ENCODE results near the gene ZSCAN16.
"Not testable (repeated sequence)": the region's sequence is repeated elsewhere in the genome, so short reads cannot be mapped to it uniquely, and the experiment has no call there.

ZSCAN16 gene

DNA sequence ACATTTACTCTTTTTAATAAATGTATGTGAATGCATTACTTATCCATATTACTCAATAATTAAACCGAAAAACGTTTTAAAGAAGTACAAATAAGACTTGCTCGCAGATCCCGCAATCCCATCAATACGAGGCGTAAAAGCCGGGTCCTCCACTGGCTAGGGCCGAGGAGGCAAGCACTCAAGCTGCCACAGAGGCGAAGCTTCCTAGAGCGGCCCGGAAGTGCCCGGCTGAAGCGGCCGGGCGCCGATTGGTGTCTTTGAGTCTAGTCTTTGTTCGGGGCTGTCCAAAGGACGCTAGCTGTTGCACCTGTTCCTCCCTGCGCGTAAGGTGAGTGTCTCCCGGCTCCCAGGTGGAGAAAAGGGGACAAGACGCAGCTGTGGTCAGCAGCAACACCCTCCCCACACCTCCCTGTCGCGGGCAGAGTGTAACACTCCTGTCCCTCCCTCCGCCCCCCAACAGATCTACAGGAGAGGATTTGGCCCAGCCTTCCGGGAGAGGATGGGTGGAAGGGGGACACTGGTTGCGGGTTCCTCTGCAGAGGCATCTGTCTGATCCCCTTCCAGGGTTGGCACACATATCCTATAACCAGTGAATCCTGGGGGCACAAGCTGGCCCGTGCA is at the start of gene ZSCAN16:
ZSCAN16 (plus strand) TSS at position 260 of the 621 bp plus-strand sequence. CDS start 835 bp downstream, outside the sequence.
- DNase-seq, result peak; percentile 40 to 52 (median 46)

DNA sequence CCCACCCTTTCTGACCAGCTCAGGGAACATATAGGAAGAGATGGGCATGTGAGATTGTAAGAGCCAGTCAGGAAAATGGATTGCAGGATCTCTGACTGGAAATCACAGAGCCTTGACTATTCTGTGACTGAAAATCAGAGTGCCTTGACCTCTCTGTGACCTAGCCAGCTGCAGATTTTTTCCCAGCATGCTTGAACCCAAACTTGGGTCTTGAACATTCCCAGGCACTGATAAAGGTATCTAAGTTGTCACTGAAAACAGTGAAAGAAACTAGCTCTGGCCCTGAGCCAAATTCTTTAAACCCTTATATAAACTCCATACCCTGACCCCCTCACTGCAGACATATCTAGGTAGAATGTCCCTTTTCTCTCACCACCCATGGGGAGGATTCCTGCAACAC is 46.4 kb upstream of the ZSCAN16 start:
- no peak for DNase-seq

DNA sequence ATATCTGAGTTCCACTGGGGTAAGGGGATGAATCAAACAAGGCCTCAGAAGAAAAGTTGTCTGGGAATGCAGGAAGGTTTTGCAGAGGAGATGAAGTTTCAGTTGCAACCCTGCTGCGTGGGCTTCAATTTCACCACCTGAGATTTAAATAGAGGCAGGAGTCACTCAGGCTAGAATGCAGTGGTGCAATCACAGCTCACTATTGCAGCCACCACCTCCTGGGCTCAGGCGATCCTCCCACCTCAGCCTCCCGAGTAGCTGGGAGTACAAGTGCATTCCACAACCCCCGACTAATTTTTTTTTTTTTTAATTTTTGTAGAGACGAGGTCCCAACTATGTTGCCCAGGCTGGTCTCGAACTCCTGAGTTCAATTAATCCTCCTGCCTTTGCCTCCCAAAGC is 45.6 kb upstream of the ZSCAN16 start:
- no peak for DNase-seq

DNA sequence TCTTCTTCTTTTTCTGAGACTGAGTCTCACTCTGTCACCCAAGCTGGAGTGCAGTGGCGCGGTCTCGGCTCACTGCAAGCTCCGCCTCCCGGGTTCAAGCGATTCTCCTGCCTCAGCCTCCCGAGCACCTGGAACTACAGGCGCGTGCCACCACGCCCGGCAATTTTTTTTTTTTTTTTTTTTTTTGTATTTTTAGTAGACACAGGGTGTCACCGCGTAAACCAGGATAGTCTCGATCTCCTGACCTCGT is 44.1 kb upstream of the ZSCAN16 start, which contains the start of gene ZNF165:
ZNF165 (plus strand) TSS at position 188 of the 250 bp plus-strand sequence. CDS start 4,913 bp downstream, outside the sequence.
- DNase-seq, result not testable (repeated sequence)

DNA sequence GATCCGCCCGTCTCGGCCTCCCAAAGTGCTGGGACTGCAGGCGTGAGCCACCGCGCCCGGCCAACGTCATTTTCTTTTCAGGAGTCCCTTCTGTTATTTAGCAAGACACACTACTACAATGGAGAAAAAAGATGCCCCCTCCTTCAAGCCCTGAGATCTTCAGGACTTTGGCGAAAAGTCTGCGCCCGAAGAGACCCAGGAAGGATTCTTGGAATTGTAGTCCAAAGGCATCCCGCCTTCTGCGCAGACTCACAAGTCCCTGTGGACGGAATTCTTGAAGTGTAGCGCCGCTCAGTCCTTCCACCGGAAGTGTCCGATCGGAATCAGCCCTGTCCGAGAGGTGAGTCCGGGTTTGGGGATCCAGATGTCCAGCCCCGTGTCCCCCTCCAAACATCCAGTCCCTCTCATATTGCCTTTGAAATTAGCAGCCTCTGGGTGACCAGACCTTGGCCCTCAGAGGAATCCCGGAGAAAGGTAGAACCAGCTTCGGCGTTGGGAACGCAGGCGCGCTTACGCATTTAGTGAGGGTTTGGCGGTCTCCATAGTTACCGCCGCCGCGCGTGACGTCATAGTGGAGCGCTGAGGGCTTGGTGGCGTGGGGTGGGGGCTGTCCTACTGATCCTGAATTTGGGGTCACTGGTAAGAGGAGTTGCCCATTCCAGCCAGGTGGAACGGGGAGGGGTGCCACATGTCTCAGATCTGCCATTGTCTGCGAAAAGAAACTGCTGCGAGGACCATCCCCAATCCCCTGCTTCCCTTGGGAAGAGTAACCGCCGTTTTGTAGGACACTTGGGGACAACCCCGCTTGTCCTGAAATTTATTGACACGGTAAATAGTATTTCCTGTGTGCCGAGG is 43.6 kb upstream of the ZSCAN16 start:
- DNase-seq, result peak; percentile 76 to 90 (median 79)

DNA sequence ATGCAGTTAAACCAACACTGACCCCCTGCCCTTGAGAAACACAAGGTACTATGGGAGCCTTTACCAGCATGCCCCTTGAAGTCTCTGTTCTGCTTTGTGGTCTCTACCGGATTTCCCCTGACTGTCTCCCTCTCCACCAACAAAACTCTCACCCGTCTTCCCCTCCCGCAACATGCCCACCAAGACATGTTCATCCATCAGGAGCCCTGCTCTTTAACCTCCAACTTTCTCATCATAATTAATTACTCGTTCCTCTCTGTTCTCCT is 43.0 kb upstream of the ZSCAN16 start:
- DNase-seq, result no peak

DNA sequence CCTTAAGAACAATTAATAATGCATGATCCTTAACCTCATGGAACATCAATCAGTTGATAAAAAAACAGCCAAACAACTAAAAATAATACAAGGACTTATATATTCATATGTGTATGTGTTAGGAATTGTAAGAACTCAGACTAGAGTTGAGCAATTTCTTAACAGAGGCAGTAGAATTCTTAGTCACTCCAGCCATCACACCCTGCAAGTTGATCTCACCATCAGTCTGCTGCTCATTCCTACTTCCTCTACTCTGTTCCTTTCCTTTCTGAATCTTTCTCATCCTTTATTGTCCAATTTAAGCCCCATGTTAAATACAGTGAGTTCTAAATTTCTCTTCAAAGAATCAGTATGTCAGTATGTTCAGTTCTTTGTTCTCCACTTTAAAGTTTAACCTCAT is 41.5 kb upstream of the ZSCAN16 start:
- DNase-seq, result no peak

DNA sequence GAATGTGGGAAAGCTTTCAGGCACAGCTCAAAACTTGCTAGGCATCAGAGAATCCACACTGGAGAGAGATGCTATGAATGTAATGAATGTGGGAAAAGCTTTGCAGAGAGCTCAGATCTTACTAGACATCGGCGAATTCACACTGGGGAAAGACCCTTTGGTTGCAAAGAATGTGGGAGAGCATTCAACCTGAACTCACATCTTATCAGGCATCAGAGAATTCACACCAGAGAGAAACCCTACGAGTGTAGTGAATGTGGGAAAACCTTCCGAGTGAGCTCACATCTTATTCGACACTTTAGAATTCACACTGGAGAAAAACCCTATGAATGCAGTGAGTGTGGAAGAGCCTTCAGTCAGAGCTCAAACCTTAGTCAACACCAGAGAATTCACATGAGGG is 35.4 kb upstream of the ZSCAN16 start:
- no peak for DNase-seq

DNA sequence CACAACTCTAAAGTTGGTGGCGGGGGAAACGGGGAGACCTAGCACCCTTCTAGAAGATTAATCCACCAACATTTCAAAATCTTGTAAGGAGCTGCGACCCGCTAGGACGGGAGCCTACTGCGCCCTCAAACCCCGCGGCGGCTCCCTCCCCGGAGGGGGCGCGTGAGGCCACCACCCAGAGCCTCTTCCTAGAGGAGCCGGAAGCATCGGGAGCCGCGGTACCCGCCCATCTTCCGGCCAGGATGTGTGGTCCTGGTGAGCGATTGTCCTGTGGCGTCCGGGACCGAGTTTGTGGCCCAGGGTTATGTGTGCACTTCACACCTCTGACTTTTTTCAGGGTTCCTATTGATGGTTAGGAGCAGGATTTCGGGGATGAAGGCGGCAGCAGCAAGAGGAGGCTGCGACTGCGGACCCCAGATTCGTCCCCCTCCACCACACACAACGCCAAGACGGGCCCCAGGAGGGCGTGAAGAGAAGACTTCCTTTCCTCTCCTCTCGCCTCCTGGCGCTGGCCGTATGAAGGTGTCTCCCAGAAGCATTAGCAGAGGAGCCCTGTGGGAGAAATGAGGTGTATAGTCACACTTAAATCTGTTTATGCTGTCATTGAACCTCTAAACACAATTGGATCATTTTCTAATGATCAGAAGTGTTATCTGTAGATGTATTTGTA is 33.4 kb upstream of the ZSCAN16 start:
- DNase-seq, result no peak

DNA sequence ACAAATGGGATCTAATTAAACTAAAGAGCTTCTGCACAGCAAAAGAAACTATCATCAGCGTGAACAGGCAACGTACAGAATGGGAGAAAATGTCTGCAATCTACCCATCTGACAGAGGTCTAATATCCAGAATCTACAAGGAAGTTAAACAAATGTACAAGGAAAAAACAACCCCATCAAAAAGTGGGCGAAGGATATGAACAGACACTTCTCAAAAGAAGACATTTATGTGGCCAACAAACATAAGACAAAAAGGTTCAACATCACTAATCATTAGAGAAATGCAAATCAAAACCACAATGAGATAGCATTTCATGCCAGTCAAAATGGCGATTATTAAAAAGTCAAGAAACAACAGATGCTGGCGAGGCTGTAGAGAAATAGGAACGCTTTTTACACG is 22.2 kb upstream of the ZSCAN16 start:
- not testable (repeated sequence) for DNase-seq

DNA sequence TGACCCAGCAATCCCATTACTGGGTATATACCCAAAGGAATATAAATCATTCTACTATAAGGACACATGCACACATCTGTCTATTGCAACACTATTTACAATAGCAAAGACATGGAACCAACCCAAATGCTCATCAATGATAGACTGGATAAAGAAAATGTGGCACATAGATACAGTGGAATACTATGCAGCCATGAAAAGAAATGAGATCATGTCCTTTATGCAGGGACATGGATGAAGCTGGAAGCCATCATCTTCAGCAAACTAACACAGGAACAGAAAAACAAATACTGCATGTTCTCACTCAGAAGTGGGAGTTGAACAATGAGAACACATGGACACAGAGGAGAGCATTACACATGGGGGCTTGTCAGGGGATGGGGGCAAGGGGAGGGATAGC is 21.7 kb upstream of the ZSCAN16 start:
- not testable (repeated sequence) for DNase-seq

DNA sequence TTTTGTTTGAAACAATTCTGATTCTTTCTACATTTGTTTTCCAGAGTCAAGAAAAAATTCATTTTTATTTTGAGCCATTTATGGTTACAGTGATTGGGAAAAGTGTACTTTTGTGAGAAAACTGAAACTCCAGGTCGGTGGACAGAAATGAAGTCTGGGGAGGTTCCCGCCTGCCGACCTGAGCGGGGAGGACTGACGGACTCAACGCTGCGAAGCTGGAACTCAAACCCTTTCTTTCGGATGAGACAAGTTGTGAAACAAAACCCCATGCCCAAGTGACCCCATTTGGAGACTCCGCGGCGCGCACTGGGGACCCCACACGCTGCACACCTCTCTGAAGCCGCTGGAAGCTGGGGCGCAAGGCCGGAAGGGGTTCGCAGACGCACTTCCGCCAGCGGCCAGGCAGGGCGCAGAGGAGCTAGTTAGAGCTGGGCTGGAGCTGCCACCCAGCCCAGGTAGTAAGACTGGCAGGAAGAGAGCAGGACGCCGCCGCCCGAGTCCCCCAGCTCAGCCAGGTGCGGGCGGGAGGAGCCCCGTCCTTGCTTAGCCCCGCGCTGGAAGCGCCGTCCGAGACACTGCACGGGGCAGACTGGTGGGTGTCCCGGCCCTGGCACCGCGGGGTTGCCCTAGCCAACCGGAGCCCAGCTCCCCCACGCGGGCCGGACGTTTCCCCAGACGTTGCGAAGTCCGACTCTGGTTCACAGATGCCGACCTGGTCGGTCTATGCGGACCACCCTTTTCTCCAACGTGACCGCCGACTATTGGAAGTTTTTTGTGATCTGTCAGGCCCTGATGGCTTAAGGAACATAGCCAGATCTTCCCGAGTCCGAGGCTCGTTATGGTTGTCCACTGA is 19.8 kb upstream of the ZSCAN16 start:
- DNase-seq, result peak; percentile 45 to 78 (median 70)

DNA sequence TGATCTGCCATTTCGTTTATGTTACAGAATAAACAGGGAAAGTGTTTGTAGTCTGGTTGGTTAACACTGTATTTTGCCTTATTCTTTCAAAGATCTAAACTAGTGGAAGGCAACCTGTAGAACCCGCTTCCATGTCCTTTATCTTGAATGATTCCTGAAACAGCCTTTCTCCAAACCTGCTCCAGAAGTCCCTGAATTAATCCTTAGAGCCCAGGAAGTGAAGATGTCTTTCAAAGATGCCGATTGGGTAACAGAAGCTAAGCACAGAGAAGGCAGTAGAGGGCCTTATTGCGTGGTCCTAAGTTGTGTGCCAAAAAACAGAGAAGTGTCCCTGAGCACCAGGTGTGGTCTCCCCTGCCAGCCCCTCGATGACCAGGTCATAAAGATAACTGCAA is 19.2 kb upstream of the ZSCAN16 start:
- no peak for DNase-seq

DNA sequence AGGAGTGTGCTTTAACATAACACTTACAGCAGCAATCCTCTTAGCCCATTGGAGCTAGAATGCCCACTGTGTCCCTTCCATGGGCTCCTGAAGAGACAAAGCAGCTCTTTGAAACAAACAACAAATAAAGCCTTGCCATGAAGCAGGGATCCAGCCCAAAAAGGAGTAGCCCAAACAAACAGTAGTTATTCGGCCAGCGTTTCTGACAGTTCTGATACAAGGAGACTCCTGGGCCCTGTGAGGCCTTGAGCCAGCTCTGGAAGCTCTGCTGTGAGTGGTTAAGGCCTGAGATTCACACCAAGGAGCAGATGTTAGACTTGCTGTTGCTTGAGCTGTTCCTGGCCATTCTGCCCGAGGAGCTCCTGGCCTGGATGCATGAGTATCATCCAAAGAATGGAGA is 16.9 kb upstream of the ZSCAN16 start:
- DNase-seq, result no peak

DNA sequence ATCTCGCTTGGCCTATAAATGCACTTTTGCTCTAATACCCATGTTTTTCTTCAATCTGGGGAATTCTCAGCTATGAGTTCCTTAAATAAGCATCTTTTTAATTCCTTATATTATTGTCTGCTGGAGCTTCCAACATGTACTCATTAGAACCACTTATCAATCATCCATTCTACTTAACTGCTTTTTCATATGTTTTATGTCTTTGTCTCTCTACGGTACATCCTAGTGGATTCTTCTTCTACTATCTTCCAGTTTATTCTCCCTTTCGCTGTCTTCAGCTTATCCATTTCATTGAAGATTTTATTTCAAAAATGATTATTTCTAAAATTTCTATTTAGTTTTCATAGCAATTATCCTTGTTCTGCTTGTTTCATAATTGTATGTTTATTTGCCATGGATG is 12.4 kb upstream of the ZSCAN16 start:
- DNase-seq, result no peak

DNA sequence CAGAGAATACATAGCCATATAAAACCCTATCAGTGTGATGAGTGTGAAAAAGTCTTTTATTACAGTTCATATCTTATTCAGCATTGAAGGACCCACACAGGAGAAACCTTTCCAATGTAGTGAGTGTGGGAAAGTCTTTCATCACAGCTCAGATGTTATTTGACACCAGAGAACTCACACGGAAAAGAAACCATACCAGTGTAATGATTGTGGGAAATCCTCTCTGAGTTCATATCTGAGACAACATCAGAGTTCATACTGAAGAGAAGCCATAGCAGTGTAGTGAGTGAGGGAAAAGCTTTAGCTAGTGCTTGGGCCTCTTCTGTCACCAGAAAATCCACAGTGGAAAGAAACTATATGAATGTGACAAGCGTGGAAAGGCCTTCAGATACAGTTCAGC is 8.6 kb upstream of the ZSCAN16 start:
- DNase-seq, result no peak

DNA sequence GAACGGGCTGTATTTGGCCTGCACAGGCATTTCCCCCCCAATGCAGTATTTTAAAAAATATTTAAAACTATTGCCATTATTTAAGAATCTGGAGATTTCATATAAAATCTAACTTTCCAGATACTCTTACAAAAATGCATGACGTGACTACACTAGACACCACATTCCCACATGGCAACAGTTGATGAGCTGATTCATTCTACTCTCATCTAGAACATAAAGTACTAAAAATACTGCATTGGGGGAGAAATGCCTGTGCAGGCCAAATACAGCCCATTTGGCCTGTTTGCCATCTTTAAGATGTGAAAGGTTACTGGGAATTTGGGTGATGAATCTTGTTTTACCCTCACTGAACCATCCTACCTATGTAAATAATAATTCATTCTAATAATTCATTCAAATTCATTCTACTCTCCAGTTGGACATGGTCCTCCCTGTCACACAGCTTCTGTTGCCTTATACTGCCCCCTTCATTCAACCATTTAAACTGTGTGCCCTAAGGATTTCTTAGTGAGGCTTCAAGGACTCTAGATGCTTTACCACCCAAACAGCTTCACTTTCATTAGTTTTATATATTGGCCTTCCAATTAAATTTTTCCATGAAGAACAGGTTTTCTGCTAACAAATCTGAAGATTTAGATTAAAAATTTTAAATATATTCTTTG is 6.9 kb upstream of the ZSCAN16 start:
- DNase-seq, result no peak

DNA sequence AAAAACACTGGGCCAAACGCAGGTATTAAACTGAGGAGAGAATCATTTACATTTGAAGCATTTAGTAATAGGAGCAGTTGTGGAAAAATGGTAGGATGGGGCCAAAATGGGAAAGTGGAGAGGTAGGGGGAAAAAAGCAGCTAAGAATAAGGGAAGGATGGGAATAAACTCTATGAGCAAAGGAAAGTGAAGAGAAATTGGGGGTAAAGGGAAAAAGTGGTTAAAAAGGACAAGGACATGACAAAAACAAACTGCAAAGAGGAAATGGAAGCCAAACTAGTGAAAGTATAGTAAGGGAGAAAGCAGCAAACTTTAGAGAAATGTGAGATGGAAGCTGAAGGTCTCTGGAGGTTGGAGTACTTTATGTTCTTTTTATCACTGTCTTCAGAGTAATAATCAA is 6.2 kb upstream of the ZSCAN16 start:
- DNase-seq, result no peak

DNA sequence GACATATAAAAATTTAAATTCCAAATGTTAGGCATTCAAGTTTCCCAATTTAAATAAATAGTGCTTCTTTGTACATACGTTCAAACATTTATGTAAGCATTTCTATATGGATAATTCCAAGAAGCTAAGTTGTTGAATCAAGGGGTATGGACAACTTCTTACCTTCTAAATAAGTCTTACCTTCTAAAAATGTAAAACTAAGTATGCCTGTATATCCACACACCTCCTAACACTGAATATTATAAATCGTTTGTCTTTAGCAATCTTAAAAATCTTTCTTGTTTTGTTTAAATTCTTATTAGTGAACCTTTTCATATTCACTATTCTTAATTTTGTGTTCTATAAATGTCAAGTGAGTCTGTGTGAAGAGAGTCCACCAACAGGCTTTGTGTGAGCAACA is 2.5 kb upstream of the ZSCAN16 start:
- DNase-seq, result no peak

DNA sequence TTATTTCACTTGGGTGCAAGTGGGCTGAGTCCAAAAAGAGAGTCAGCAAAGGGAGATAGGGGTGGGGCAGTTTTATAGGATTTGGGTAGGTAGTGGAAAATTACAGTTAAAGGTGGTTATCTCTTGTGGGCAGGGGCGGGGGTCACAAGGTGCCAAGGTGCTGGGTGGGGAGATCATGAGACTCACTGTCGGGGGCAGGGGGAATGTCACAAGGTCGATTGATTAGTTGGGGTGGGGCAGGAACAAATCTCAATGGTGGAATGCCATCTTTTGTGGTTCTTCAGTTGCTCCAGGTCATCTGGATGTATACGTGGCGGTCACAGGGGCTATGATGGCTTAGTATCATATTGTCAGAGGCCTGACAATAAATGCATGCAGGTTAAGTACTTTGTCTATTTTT is 2.1 kb upstream of the ZSCAN16 start:
- DNase-seq, result not testable (repeated sequence)

DNA sequence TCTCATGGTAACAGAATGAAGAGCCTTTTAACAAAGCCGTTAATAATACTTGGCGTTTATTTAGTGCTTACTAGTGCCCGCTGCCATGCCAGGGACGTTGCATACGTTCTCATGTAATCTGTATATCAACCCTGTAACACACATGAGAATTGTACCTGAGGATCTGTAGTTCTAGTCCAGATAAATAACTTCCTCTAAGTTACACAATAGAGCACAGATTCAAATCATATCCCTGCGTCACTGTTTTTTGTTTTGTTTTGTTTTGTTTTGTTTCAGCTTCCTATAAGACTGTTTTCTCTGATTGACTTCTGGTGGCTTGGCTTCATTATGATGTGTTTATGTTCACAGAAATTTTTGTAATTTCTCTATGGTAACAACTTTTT is 553 bp downstream of the ZSCAN16 start:
- no peak for DNase-seq

DNA sequence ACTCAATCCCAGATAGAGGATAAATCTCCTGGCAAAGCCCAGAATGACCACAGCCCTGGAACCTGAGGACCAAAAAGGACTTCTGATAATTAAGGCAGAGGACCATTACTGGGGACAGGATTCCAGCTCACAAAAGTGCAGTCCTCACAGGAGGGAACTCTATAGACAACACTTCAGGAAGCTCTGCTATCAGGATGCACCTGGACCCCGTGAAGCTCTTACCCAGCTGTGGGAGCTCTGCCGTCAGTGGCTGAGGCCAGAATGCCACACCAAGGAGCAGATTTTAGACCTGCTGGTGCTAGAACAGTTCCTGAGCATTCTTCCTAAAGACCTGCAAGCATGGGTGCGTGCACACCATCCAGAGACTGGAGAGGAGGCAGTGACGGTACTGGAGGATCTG is 992 bp downstream of the ZSCAN16 start:
- DNase-seq, result no peak

DNA sequence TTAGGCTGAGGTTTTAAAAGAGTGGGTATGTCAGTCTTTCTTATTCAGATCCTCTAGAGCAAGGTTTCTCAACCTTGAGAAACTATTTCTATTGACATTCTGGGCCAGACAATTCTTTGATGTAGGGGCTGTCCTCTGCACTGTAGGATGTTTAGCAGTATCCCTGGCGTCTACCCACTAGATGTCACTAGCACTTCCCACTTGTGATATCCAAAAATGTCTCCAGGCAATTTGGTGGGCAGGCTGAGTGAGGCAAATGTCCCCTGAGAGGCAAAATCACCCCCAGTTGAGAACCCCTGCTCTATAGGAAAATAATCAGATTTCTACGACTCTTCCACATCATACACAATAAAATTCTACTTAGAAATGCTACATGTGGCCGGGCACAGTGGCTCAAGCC is 9.6 kb downstream of the ZSCAN16 start:
- no peak for DNase-seq

Measured in activated CD4-positive, CD25-positive, alpha-beta regulatory T cell (primary cell).